Adipose tissue (tissue), 3 donors: Measurements from ENCODE around the gene C2orf76. TPM values are rescaled to one million over a fixed set of nuclear protein-coding genes. Genes with fewer than 3 reads are reported as not detected.

ENCODE experiments used
- H3K27ac ChIP-seq: one replicate; pipeline ENCODE4 v1.5.1; 2013; ENCODE audit warnings: low read depth, low read length
- WGBS, 3 donors: extraction: QIAGEN DNeasy Blood & Tissue Kit; methylation state at CpG; one replicate each; pipeline ENCODE4 v1.1.7; 2013; 5-methylcytosine and 5-hydroxymethylcytosine counted together
- polyA plus RNA-seq, 3 donors: library from polyadenylated mRNA; stranded (reverse); fragments of 200-250 nt; gene quantifications; one replicate each; pipeline ENCODE4 v1.2.3, GENCODE V29; 2013
- donor health status: healthy with polysubstance abuse.
- donor health status: Bipolar disorder and iron deficiency.
- donor health status: healthy.

C2orf76 gene
- polyA plus RNA-seq, 3 donors, result 10.8 to 31.9 (median 19.3) TPM

DNA sequence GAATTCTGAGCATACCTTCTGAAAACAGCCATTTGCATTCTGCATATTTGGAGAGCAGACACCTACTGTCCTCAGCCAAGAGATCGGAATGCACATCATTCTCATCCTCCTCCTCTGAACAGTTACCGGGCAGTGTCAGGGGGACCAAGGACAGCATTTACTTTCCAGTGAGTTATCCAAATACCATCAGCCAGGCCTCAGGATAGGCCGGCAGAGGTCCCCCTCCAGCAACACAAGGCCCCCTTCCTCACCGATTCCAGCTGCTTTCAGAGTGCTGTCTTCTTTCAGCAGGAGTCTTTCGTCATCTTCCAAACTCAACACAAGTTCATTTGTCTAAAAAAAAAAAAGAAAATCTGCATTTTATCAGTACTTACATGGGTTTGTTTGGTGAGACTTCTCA is 55.3 kb downstream of the C2orf76 start:
- no peak overlapping the region for H3K27ac ChIP-seq
- WGBS, 3 donors, result 76 to 89% (median 84%) methylated on average over 5 of the region's 5 CpGs

DNA sequence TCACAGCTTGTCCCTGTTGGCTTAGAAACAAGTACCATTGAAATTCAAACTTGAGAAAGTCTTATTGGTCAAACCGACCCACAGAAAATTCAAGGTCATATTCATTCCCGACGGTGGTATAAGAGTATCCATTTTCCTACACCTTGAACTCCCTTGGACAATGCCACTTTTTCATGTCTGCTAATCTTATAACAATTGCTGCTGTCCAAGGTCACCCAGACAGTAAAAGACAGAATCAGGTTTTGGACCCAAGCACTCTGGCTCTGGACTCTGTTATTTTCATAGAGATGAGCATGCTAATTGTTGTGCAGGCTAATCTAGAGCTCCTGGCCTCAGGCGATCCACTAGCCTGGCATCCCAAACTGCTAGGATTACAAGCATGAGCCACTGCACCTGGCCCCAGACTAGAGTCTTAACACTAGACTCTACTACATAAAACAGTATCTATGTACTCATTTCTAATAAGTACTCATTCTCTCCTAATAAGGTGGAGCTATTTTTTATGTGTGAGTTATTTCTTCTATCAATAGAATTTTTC is 57.8 kb downstream of the C2orf76 start:
- 46 to 92% (median 91%) methylated on average over 4 of the region's 4 CpGs for WGBS, 3 donors
- no peak overlapping the region for H3K27ac ChIP-seq

DNA sequence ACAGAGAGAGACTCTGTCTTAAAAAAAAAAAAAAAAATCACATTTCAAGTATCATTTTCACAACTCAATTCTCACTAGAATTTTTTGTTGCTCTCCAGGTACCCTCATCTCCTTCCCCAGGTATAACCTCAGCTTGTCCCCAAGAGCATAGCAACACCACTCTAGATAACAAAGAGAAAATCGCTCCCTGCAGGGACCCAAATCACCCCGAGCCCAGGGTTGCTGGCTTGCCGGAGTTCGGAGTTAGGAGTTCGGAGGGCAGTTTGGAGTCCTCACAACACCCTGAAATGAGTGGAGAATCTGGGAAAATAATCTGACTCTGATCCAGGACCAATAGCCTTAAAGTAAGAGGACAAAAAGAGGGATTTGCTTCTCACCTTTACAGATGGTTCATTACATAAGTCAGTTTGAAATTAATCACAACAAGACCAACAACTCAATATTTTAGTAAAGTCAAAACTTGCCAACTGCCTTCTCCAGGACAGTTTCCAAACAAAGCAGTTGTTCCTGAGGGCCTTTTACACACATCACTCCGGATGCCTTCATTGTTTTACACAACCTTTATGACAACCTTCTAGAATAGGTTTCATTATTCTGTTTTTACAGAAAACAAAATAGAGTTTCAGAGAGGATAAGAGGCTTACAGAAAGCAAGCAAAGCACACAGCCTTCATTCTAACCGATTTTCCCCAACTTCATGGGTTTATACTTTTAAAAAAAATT is 59.1 kb downstream of the C2orf76 start:
- H3K27ac ChIP-seq, result no peak overlapping the region
- 76 to 86% (median 85%) methylated on average over 7 of the region's 7 CpGs for WGBS, 3 donors

DNA sequence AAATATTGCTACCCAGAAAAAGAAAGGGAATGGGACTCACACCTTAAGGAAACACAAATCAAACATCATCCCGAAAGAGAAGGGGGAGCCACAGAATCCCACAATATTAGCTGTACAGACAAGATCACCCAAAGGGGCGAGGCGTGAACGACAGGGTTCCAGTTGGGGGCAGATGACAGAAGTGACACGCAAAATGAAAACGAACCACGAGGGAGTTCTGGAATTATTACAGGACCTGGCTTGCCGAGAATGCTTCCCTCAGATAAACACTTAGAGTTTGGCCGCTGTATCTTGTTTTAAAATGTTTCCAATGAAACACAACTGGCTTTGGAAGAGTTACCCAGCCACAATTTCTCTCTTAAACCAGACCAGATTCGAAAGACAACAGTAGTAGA is 60.4 kb downstream of the C2orf76 start:
- 70 to 82% (median 77%) methylated on average over 10 of the region's 10 CpGs for WGBS, 3 donors

DNA sequence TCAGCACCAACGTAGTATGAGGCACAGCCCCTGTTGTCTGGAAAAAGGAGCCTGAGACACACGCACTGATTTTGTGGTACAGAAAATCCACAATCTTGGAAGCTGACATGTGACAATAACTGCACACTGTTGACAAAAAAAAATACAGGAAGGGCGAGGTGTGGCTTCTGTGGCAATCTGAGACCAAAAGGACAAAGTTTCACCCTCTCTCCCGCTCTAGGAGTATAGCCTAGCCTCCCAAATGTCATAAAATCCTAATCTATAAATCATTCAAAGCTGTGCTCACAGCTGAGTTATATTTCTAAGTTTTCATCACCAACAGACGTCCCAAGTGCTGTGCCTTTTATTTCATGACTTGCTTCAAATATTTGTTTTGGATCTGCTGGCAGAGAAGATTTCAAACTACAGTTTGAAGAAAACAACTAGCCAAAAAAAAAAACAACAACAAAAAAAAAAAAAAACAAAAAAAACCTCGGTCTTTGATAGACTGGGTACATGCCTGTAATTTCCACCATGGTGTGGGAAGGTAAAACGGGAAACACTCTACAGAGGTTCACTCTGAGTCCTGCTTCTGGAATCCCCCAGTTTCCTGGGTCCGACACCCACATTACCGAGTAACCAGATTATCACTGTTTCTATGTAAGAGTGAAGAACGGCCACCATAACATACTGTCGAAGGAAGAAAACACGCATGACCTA is 61.0 kb downstream of the C2orf76 start:
- no peak overlapping the region for H3K27ac ChIP-seq

More for the DNA sequence above, 60.4 kb downstream of the C2orf76 start:
- H3K27ac ChIP-seq, result no peak overlapping the region

DNA sequence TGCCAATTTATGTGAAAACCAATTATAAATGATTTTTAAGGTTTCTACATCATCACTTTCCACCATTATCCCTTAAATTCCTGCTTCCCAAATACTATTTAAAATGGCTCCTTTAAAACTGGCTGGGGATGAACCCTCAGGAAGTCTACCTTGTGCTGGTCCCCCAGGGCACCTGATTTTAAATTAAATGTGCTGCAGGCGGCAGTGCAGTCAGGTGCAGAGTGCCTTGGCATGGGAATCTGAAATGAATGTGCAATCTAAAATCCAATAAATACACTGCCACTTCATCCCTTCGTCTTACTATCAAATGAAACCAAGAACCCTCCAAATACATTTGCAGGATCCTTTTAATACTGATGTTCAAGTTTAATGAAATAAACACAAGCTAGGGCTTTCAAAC is 61.8 kb downstream of the C2orf76 start:
- WGBS, 3 donors, result 47 to 93% (median 88%) methylated on average over 2 of the region's 2 CpGs
- H3K27ac ChIP-seq, result no peak overlapping the region

More for the DNA sequence above, 61.0 kb downstream of the C2orf76 start:
- 55 to 78% (median 71%) methylated on average over 12 of the region's 12 CpGs for WGBS, 3 donors

DNA sequence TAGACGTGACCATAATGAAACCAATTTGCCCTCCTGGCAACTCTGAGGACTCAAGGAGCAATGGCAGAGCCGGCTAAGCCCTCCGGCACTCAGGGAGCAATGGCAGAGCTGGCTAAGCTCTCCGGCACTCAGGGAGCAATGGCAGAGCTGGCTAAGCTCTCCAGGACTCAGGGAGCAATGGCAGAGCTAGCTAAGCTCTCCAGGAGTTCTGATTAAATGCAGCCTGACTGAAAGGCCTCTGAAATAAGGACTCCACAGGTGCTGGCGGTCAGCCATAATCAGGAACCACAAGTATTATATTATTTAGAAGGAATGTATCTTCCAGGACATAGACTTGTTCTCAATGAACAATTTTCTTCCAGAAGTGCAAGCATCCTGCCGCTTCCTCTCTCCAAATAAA is 65.2 kb downstream of the C2orf76 start:
- 95 to 96% (median 96%) methylated on average over 6 of the region's 6 CpGs for WGBS, 3 donors
- no peak overlapping the region for H3K27ac ChIP-seq

DNA sequence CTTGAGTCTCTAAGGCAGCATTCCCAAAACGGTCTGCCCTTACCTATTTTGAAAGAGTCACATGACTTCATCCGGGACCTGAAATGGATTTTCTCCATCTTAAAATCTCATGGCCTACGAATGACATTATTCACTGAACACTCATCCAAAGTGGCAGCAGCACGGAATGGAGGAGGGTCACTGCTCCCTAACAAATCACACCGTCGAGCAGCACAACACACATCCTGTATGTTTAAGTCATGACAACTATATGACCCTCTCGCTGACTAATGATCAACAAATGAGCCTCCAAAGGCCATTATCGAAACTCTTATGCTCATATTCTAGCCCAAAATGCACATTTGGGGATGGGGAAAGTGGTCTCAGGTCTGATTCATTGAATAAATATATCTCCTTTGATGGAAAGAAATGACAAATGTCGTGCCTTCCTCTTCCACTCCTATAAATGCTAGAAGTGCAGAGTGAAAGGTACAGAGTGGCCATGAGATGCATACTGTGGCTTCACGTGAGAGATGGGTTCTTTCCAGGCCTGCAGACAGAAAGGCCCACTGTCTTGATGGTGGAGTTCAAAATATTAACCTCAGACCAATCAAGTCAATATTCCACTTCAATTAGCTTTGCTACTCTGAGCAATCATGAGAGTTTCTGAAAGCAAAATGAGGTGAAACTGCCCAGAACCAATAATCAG is 70.8 kb downstream of the C2orf76 start:
- H3K27ac ChIP-seq, result no peak overlapping the region
- WGBS, 3 donors, result 85 to 86% (median 86%) methylated on average over 10 of the region's 10 CpGs

DNA sequence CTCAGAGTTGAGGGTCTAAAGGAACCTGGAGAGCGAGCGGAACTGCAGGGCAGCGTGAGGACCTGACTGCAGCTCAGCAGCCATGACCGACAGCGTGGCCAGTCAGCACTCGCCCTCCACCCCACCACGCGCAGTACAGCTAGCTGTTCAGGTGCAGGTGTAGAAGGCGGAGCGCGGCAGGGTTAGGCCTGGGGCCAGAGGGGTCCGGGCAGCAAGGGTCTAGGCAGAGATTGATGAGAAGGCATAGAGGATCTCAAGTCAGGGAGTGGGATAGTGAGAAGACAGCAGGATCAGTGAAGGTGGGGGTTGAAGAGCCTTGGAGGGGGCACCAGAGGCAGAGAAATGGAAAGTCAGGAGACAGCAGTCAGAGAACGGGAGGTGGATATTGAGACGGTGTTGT is 72.0 kb downstream of the C2orf76 start:
- WGBS, 3 donors, result 89 to 91% (median 89%) methylated on average over 14 of the region's 14 CpGs
- H3K27ac ChIP-seq, result no peak overlapping the region

DNA sequence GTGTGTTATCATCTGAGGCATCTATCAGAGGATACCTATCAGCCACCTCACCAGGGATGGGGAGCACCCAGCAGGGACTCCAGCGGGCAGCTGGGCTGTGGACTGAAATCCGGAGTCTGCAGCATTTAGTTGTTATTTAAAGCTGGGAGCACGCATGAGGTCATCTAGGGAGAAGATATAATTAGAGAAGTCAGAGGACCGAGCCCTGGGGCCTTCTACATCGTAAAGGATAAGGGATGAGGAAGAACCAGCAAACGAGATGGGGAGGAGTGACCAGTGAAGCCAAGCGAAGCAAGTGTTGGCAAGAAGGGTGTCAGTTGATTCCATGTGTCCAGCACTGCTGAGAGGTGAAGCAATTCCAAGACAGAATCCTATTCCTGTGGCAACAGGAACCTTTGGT is 72.7 kb downstream of the C2orf76 start:
- WGBS, 3 donors, result 60 to 78% (median 78%) methylated on average over 7 of the region's 7 CpGs
- H3K27ac ChIP-seq, result no peak overlapping the region

DNA sequence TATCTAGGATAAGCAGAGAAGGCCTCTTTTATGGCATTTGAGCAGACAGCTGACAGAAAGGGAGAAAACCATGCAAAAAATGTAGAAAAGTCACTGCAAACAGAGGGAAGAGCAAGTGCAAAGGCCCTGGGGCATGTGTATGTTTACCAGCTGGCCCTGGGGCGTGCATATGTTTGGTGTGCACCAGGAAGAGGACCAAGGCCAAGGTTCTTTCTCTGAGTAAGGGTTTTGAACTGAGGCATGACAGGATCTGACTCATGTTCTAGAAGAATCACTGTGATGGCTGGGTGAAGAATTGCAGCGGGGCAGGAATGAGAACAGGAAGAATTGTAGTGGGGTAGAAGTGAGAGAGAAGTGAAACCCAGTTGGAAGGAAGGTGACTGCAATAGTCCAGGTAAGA is 73.4 kb downstream of the C2orf76 start:
- WGBS, 3 donors, result 91 to 94% (median 93%) methylated on average over 2 of the region's 2 CpGs
- no peak overlapping the region for H3K27ac ChIP-seq

DNA sequence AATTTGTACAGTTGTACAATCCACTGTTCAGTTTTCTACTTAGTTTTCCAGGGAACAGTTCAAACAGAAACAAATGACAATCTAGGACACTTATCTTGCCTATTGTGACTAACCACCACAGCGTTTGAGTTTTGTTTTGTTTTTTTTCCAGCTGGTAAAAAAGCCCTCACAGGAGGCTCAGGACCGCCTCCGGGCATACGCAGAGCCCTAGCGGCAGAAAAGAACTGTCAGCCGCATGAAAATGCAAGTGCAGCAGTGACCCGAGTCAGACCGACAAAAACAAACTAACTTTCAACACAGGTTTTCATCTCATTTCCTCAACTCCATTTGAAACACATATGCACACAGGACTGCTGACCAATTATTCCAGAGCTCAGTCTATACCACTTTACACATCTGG is 74.4 kb downstream of the C2orf76 start:
- H3K27ac ChIP-seq, result no peak overlapping the region
- WGBS, 3 donors, result 16 to 65% (median 57%) methylated on average over 8 of the region's 8 CpGs

DNA sequence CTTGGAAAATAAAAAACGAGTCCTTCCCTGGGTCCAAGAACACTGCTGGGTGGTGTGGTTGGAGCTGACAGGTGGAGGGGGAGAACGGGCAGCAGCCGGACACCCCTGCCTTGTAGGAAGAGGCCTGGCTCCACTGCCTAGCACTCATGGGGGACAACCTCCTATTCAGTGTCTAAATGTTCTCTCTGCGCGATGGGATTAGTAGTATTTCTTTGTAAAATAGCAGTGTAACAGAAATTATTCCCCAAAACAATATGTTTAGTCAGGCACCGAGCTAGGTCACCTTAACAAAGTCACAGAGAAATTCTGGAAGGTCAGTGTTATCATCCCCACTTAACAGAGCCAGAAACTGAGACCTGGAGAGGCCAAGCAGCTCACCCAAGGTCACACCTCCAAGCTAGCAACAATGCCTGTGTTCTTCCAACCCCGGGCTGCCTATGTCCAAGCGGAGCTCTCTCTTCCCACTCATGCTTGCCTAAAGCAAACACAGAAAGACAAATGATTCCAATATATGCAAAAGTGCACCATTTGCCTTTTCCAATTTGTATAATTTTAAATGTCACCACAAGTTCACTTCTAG is 75.0 kb downstream of the C2orf76 start:
- 65 to 89% (median 88%) methylated on average over 8 of the region's 8 CpGs for WGBS, 3 donors
- no peak overlapping the region for H3K27ac ChIP-seq

DNA sequence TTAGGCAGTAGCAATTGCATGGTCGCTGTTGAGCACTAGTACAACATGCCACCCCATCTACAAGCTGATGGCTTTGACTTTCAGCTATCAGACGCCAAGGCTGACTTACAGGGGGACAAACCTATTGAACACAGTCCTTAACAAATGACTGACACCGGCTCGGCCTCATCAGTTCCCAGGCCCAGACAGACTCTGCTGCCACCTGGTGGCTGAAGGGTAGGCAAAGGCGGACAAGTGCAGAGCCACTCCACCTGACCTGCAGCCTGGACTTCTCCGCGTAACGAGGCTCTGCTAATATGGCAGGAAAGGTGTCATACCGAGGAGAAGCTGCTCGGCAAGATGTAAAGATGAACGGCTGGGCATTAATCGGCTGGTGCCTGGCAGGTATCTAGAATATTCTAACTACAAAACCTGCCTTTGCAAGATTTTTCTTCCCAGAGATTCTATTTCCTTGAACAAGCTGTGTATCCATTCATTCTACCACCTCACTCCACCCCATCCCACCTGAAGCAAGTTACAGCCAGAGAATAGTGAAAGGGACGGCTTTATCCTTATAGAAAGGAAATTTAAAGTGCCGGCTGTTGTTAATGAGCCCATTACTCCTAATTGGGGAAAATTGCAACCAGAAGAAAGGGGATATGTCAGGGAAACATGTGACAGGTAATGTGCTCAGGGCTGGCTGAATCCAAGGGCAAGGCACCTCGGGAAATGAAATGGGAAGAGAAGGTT is 75.6 kb downstream of the C2orf76 start:
- 43 to 80% (median 56%) methylated on average over 15 of the region's 15 CpGs for WGBS, 3 donors
- no peak overlapping the region for H3K27ac ChIP-seq

DNA sequence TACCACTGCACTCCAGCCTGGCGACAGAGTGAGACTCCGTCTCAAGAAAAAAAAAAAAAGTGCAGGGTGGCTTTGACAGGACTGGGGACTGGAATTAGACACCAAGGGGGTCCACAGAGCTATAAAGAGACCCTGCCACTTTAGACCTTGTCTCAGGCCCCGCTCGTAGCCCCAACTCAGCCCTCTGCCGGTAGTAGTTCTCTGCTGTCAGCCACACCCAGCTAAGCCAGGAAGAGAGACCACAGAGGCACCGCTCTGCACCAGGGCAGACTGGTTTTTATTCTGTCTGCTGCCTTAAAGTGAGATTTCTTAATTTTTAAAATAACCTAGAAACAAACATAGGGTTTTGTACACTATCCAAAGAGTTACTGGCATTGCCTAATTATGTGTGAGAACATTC is 77.0 kb downstream of the C2orf76 start:
- WGBS, 3 donors, result 86 to 94% (median 90%) methylated on average over 6 of the region's 6 CpGs
- H3K27ac ChIP-seq, result no peak overlapping the region

DNA sequence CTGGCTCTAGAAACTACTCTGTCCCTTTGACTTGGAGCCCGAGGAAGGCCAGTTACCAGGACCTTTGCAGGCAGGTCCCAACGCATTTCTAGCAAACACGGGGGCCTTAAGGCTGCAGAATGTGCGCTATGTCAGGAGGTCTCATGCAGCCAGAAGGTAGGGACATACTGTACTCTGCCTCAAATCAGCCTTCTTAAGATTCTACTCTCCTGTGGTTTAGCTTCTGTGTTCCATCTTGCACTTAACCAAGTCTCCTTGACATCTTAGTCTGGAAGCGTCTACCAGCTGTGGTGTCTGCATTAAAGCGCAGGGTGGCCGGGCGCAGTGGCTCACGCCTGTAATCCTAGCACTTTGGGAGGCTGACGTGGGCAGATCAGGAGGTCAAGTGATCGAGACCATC is 77.5 kb downstream of the C2orf76 start:
- no peak overlapping the region for H3K27ac ChIP-seq
- WGBS, 3 donors, result 67 to 88% (median 79%) methylated on average over 11 of the region's 11 CpGs

DNA sequence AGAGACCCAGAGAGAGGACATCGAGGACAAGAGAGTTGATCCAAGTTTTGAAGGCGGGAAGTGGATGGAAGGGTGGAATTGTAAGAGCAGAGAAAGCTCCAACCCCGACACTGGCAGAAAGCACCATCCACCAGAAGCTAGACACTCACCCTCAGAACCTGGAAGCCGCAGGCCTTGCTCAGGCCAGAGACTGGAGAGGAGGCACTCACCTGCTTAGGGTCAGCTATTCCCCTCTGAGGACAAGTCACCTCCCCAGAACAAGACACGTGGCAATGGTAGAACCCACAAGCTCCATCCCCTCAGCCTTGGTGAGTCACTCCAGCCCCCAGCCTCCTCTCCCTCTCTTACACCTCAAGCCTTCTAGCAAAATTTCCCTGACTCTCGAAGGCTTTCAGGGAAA is 78.1 kb downstream of the C2orf76 start:
- H3K27ac ChIP-seq, result no peak overlapping the region
- 87 to 92% (median 91%) methylated on average over 6 of the region's 6 CpGs for WGBS, 3 donors

DNA sequence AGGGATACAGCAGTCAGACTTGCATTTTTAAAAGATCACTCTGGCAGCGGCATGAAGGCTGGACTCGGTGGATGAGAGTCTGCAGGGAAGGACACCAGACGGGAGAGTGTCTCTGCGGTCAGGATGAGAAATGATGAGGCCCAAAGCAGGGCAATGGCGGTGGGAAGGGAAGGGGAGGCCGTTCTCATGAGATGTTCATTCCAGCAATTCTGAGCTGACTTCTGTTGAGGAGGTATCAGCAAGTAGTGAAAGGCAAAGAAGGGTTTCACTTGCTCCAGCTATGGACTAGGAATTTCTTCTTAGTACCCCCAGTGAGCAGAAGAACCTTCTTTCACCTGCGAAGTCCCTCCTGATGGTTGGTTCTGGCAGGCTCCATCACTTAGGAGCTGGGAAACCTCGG is 80.0 kb downstream of the C2orf76 start:
- WGBS, 3 donors, result 77 to 86% (median 85%) methylated on average over 8 of the region's 8 CpGs
- no peak overlapping the region for H3K27ac ChIP-seq
